Lower leg skin (tissue), 3 donors: ENCODE measurements around the gene USP20.

Experiments used
- CTCF ChIP-seq, 3 donors: fragments of 450-650 bp; IDR thresholded peaks; one replicate each; pipeline ENCODE4 v1.5.1; 2016; ENCODE audit warnings: antibody characterized with exemption in 3 of 3, mild to moderate bottlenecking in 3 of 3, moderate library complexity in 2 of 3
- POLR2A ChIP-seq, 2 donors: fragments of 450-650 bp; IDR thresholded peaks; one replicate each; pipeline ENCODE4 v1.6.1; 2016 to 2017; ENCODE audit warnings: antibody characterized with exemption in 2 of 2, mild to moderate bottlenecking in 1 of 2, moderate library complexity in 1 of 2

GRCh38 chr9:129813661-129814060 lies 21.6 kb upstream of the USP20 start:
- TF ChIP-seq CTCF (IDR thresholded peaks at IDR 0.05) (no peak), POLR2A (IDR thresholded peaks at IDR 0.05) (no peak)
